Right cardiac atrium (tissue), 5 donors: Measurements from ENCODE around the gene DNASE2. TPM values are rescaled to one million over a fixed set of nuclear protein-coding genes. Genes with fewer than 3 reads are reported as not detected.

Experiments
- ATAC-seq, 2 donors: fragments of 200-7000 bp; cut with Tn5 transposase; one replicate each; pipeline versions ENCODE4 v1.8.0 to v1.9.1; 2020; ENCODE audit warnings: moderate library complexity in 2 of 2, mild to moderate bottlenecking in 1 of 2
- DNase-seq, 3 donors: peaks; one replicate each; pipeline ENCODE4 v3.0.0-alpha.2; 2020
- H3K27ac ChIP-seq: one replicate; pipeline ENCODE4 v1.5.1; 2013; ENCODE audit warnings: mild to moderate bottlenecking, low read length, control low read depth, moderate library complexity
- H3K27me3 ChIP-seq: one replicate; pipeline ENCODE4 v1.6.1; 2013; ENCODE audit not compliant: control insufficient read depth, insufficient read depth
- H3K4me1 ChIP-seq: one replicate; pipeline ENCODE4 v1.6.1; 2013; ENCODE audit warnings: low read length; ENCODE audit not compliant: control insufficient read depth, insufficient read depth
- H3K4me3 ChIP-seq: one replicate; pipeline ENCODE4 v1.5.1; 2013; ENCODE audit warnings: low read length, control low read depth
- H3K9me3 ChIP-seq: one replicate; pipeline ENCODE4 v1.6.1; 2013; ENCODE audit warnings: low read length; ENCODE audit not compliant: control insufficient read depth
- WGBS: extraction: QIAGEN DNeasy Blood & Tissue Kit; methylation state at CpG from one replicate; pipeline ENCODE4 v1.1.7; 2013; 5-methylcytosine and 5-hydroxymethylcytosine counted together
- intact Hi-C, 4 donors: fragments of 100-400 bp; cut with DNase I; formaldehyde crosslinking; loops; one replicate each; pipeline versions ENCODE4 v1.11.0 to v1.14.0; 2022 to 2023
- polyA plus RNA-seq: library from polyadenylated mRNA; stranded (reverse); fragments of 200-250 nt; gene quantifications from one replicate; pipeline ENCODE4 v1.2.3, GENCODE V29; 2013
- total RNA-seq, 4 donors: library from RNA; stranded (reverse); fragmentation: NEBNext Ultra II Directional; extraction: Animal tissue kit (Norgen Biotek cat#: 25700); gene quantifications; one replicate each; pipeline ENCODE4 v1.2.1, GENCODE V29; 2021
- donor health status: healthy with polysubstance abuse.
- donor health status: DM: no; HTN: yes; CAD: no.
- donor health status: DM: no; HTN: no; CAD: no.
- donor health status: DM: no; HTN: yes; CAD: no; lungs with severe emphysema.
- donor health status: DM: yes; HTN: yes; CAD: no.

DNASE2 gene
- total and polyA plus RNA-seq, 5 donors, result 19.2 to 30.6 (median 23.6) TPM

- no peak overlapping the region for H3K27ac ChIP-seq
- ATAC-seq (peak; percentile 45 to 55), DNase-seq (peak; percentile 52 to 78 (median 67))
- no peaks in the 10 kb centered on the region for H3K9me3 ChIP-seq
- 23% methylated on average over 43 of the region's 43 CpGs for WGBS
- intact Hi-C loops, result loop anchor here in 1 of 4 donors (10.0 kb wide), 1 partner anchor 166 kb away; no protein-coding TSS in a partner anchor
- no peak overlapping the region for H3K4me3 ChIP-seq
- peaks cover 2% of the 10 kb centered on the region for H3K4me1 ChIP-seq
- no peaks in the 10 kb centered on the region for H3K27me3 ChIP-seq
Measured at GRCh38 chr19:12840091-12841079, 40.9 kb downstream of the DNASE2 start.

- H3K9me3 ChIP-seq, result no peaks in the 10 kb centered on the region
- ATAC-seq, result no peak
- intact Hi-C loops, result no loop called here
- no peak overlapping the region for H3K27ac ChIP-seq
- peaks cover 2% of the 10 kb centered on the region for H3K4me1 ChIP-seq
- H3K4me3 ChIP-seq, result peak overlapping the region; percentile 38
- H3K27me3 ChIP-seq, result no peaks in the 10 kb centered on the region
- DNase-seq, result no peak
- 20% methylated on average over 21 of the region's 21 CpGs for WGBS
Measured at GRCh38 chr19:12838886-12839756, 42.1 kb downstream of the DNASE2 start.

- peak within 1 kb of the TSS; percentile 38 for H3K4me3 ChIP-seq
- H3K9me3 ChIP-seq, result no peaks in the 10 kb centered on the region
- no peak within 1 kb of the TSS for H3K27ac ChIP-seq
- H3K4me1 ChIP-seq, result peaks cover 2% of the 10 kb centered on the region
- H3K27me3 ChIP-seq, result no peaks in the 10 kb centered on the region
- DNase-seq, result peak; percentile 18 to 68 (median 62)
- 1% methylated on average over 67 of the region's 69 CpGs for WGBS
- intact Hi-C loops, result no loop called here
- peak; percentile 44 to 47 for ATAC-seq
Measured at GRCh38 chr19:12838182-12838885, 42.9 kb downstream of the DNASE2 start, which contains the start of gene MAST1. Gene MAST1 (plus strand): TSS chr19:12838515. CDS start chr19:12838573, 58 bp downstream.

GRCh38 chr19:12837225-12837624, 44.0 kb downstream of the DNASE2 start:
- Histone ChIP-seq H3K27ac (no peak overlapping the region), H3K27me3 (no peaks in the 10 kb centered on the region), H3K4me1 (peaks cover 2% of the 10 kb centered on the region), H3K9me3 (no peaks in the 10 kb centered on the region), H3K4me3 (no peak overlapping the region)
- intact Hi-C loops, result no loop called here
- ATAC-seq, result no peak
- 84% methylated on average over 4 of the region's 4 CpGs for WGBS
- DNase-seq, result no peak

- no peak overlapping the region for H3K4me3 ChIP-seq
- H3K27me3 ChIP-seq, result no peaks in the 10 kb centered on the region
- 7% methylated on average over 6 of the region's 6 CpGs for WGBS
- intact Hi-C loops, result no loop called here
- DNase-seq, result no peak
- no peaks in the 10 kb centered on the region for H3K9me3 ChIP-seq
- ATAC-seq, result no peak
- H3K27ac ChIP-seq, result no peak overlapping the region
- H3K4me1 ChIP-seq, result peaks cover 2% of the 10 kb centered on the region
Measured at GRCh38 chr19:12836529-12836863, 44.8 kb downstream of the DNASE2 start.

GRCh38 chr19:12834976-12835757, 46.1 kb downstream of the DNASE2 start:
- 7% methylated on average over 39 of the region's 39 CpGs for WGBS

GRCh38 chr19:12834566-12834943, 46.7 kb downstream of the DNASE2 start, which contains the start of gene RTBDN:
Gene RTBDN (minus strand): TSS chr19:12834579. CDS start chr19:12829979, 4,600 bp downstream.
- H3K4me1 ChIP-seq, result peaks cover 2% of the 10 kb centered on the region
- no peak within 1 kb of the TSS for H3K27ac ChIP-seq
- no peak for ATAC-seq
- DNase-seq, result no peak
- intact Hi-C loops, result no loop called here
- WGBS, result 6% methylated on average over 20 of the region's 20 CpGs
- H3K9me3 ChIP-seq, result no peaks in the 10 kb centered on the region
- peak within 1 kb of the TSS; percentile 57 for H3K4me3 ChIP-seq
- no peaks in the 10 kb centered on the region for H3K27me3 ChIP-seq

More at GRCh38 chr19:12834976-12835757, 46.1 kb downstream of the DNASE2 start:
- Histone ChIP-seq H3K9me3 (no peaks in the 10 kb centered on the region), H3K27me3 (no peaks in the 10 kb centered on the region), H3K27ac (no peak overlapping the region), H3K4me1 (peaks cover 2% of the 10 kb centered on the region), H3K4me3 (no peak overlapping the region)
- DNase-seq (peak; percentile 31 to 70 (median 62)), ATAC-seq (no peak)
- intact Hi-C loops, result no loop called here

GRCh38 chr19:12833738-12834565, 47.3 kb downstream of the DNASE2 start:
- peak; percentile 27 to 74 (median 53) for DNase-seq
- H3K27me3 ChIP-seq, result no peaks in the 10 kb centered on the region
- 1% methylated on average over 72 of the region's 87 CpGs for WGBS
- H3K9me3 ChIP-seq, result no peaks in the 10 kb centered on the region
- H3K4me3 ChIP-seq, result peak overlapping the region; percentile 57
- intact Hi-C loops, result no loop called here
- peaks cover 2% of the 10 kb centered on the region for H3K4me1 ChIP-seq
- peak; percentile 10 to 34 for ATAC-seq
- no peak overlapping the region for H3K27ac ChIP-seq

- intact Hi-C loops, result no loop called here
- Histone ChIP-seq H3K4me3 (peak overlapping the region; percentile 57), H3K9me3 (no peaks in the 10 kb centered on the region), H3K27ac (no peak overlapping the region), H3K4me1 (peaks cover 2% of the 10 kb centered on the region), H3K27me3 (no peaks in the 10 kb centered on the region)
- ATAC-seq (no peak), DNase-seq (no peak)
- WGBS, result 0% methylated on average over 5 of the region's 5 CpGs
Measured at GRCh38 chr19:12833418-12833737, 47.9 kb downstream of the DNASE2 start.
